Measurements from ENCODE around the gene SNCG. TPM values are rescaled to one million over a fixed set of nuclear protein-coding genes. Genes with fewer than 3 reads are reported as not detected.
A peak's percentile ranks its signal among the peaks of the same experiment; 100 is the strongest.
"Not testable (repeated sequence)": the region's sequence is repeated elsewhere in the genome, so short reads cannot be mapped to it uniquely, and the experiment has no call there.

SNCG gene
- total RNA-seq, 4 donors from 2014 or later: 5.3 to 32.4 (median 11.4) TPM

DNA sequence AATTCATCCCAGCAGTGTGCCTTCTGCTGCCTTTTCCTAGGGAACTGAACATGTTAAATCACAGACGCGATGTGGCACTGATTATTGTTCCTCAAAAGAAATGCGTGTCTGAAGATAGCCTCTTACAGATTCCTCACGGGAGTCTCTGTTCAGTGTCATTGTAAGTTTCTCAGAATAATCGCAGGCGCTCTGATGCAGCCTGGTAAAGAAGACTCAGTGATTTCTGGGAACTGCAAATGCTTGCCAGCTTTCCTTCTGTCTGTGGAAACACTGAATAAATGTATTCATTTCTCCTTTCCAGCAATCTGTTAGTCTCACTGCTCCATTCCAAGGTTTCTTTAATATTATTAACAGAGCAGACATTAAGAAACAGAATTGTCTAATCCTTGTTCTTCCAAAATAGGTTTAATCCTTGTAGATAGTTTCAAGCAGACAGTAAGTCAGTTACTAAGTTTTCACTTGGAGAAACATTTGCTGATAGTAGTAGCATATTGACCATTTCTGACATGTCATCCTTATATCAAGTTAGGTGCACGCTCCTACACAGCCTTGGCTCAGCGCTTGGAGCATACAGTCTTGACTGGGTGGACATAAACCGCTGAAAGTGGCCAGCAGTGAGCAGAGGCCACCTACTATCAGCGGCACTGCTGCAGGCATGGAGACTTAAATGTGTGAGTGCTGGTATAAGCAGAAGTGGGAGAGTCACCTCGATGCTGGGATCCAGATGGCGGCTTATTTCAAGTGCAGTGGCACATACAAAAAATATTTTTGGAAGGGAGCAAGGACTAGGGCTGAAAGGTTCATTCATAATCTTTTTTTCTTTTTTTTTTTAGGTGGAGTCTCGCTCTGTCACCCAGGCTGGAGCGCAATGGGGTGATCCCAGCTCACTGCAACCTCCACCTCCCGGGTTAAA lies 28.7 kb upstream of the SNCG start:
- Histone ChIP-seq H3K4me1 (peaks cover 0 to 13% (median 3%) of the 10 kb centered on the region in 3 donors), H3K36me3 (peaks cover 0 to 57% (median 0%) of the 10 kb centered on the region in 3 donors), H3K27ac (no peak overlapping the region), H3K4me3 (no peak overlapping the region), H3K27me3 (no peaks in the 10 kb centered on the region), H3K9me3 (no peaks in the 10 kb centered on the region)
- WGBS, 2 donors: 84 to 94% methylated on average over 15 of the region's 15 CpGs
- TF ChIP-seq CTCF (IDR thresholded peaks at IDR 0.05) (no peak), POLR2A (IDR thresholded peaks at IDR 0.05) (no peak)
- intact Hi-C loops (cut with DNase I): no loop called here
- no peak for DNase-seq

GRCh38 chr10:86931872-86932271 lies 26.5 kb upstream of the SNCG start:
- H3K9me3 ChIP-seq: no peaks in the 10 kb centered on the region
- peaks cover 0 to 13% (median 3%) of the 10 kb centered on the region in 3 donors for H3K4me1 ChIP-seq
- TF ChIP-seq POLR2A (IDR thresholded peaks at IDR 0.05) (no peak), CTCF (IDR thresholded peaks at IDR 0.05) (no peak)
- H3K36me3 ChIP-seq: peaks cover 0 to 51% (median 0%) of the 10 kb centered on the region in 3 donors
- intact Hi-C loops (cut with DNase I): no loop called here
- H3K27me3 ChIP-seq: no peaks in the 10 kb centered on the region
- H3K4me3 ChIP-seq: no peak overlapping the region
- no peak overlapping the region for H3K27ac ChIP-seq
- no peak for DNase-seq
- 54 to 74% methylated on average over 1 of the region's 1 CpG for WGBS, 2 donors

GRCh38 chr10:86932674-86933073 lies 25.7 kb upstream of the SNCG start:
- Histone ChIP-seq H3K4me3 (no peak overlapping the region), H3K27me3 (no peaks in the 10 kb centered on the region), H3K9me3 (no peaks in the 10 kb centered on the region), H3K4me1 (peaks cover 0 to 13% (median 0%) of the 10 kb centered on the region in 3 donors), H3K27ac (peak overlapping the region in 2 of 4 donors; percentile 7 to 36), H3K36me3 (peaks cover 0 to 51% (median 0%) of the 10 kb centered on the region in 3 donors)
- DNase-seq: no peak
- TF ChIP-seq CTCF (IDR thresholded peaks at IDR 0.05) (no peak), POLR2A (IDR thresholded peaks at IDR 0.05) (no peak)
- WGBS, 2 donors: 85 to 95% methylated on average over 2 of the region's 2 CpGs
- intact Hi-C loops (cut with DNase I): no loop called here

GRCh38 chr10:86934162-86934711 lies 24.2 kb upstream of the SNCG start:
- H3K9me3 ChIP-seq; DNase-seq; H3K4me3 ChIP-seq; H3K27ac ChIP-seq; H3K27me3 ChIP-seq; intact Hi-C loops (cut with DNase I): not testable (repeated sequence)
- 66 to 85% methylated on average over 5 to 6 of the region's 6 CpGs for WGBS, 2 donors
- peaks cover 0 to 35% (median 0%) of the 10 kb centered on the region in 3 donors for H3K36me3 ChIP-seq
- peaks cover 0 to 15% (median 0%) of the 10 kb centered on the region in 3 donors for H3K4me1 ChIP-seq

- H3K27ac ChIP-seq: no peak overlapping the region
- DNase-seq: no peak
- peaks cover 0 to 11% (median 0%) of the 10 kb centered on the region in 3 donors for H3K36me3 ChIP-seq
- H3K4me3 ChIP-seq: no peak overlapping the region
- no peak for TF ChIP-seq POLR2A (IDR thresholded peaks at IDR 0.05)
- TF ChIP-seq CTCF (IDR thresholded peaks at IDR 0.05): no peak
- intact Hi-C loops (cut with DNase I): no loop called here
- H3K9me3 ChIP-seq: no peaks in the 10 kb centered on the region
- H3K27me3 ChIP-seq: no peaks in the 10 kb centered on the region
- 66 to 77% methylated on average over 6 of the region's 13 CpGs for WGBS, 2 donors
- H3K4me1 ChIP-seq: peaks cover 0 to 16% (median 0%) of the 10 kb centered on the region in 3 donors
These were observed 21.5 kb upstream of the SNCG start for GRCh38 chr10:86936661-86937501.
